GM18507 (cell line): ENCODE data around the gene PITPNM1.
"Not testable (repeated sequence)": the region's sequence is repeated elsewhere in the genome, so short reads cannot be mapped to it uniquely, and the experiment has no call there.

Source experiments
- DNase-seq: peaks from one replicate; pipeline ENCODE4 v3.0.0; 2011; ENCODE audit warnings: low read depth; ENCODE audit not compliant: insufficient read length; ENCODE audit errors: extremely low spot score
- FAIRE-seq: peaks from 2 replicates; lab custom pipeline; 2011; peaks lifted over from hg19 to GRCh38; lab: Jason Lieb, UNC

Gene PITPNM1

DNA sequence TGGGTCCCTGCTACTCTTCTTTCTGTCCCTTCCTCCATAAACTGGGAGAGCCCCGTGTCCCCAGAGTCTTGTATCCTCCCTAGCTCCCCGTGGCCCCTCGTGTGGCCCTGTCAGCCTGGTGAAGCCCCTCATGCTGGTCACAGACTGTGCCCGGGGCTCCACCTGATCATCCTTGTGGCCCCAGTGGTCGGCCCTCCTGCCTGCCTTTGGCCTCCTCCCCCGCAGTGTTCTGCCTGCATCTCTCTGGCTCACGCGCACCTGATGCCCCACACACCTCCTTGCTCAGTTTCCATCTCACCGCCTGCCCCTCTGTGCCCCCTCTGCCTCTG is 19.3 kb upstream of the PITPNM1 start:
- FAIRE-seq (no peak), DNase-seq (no peak)

DNA sequence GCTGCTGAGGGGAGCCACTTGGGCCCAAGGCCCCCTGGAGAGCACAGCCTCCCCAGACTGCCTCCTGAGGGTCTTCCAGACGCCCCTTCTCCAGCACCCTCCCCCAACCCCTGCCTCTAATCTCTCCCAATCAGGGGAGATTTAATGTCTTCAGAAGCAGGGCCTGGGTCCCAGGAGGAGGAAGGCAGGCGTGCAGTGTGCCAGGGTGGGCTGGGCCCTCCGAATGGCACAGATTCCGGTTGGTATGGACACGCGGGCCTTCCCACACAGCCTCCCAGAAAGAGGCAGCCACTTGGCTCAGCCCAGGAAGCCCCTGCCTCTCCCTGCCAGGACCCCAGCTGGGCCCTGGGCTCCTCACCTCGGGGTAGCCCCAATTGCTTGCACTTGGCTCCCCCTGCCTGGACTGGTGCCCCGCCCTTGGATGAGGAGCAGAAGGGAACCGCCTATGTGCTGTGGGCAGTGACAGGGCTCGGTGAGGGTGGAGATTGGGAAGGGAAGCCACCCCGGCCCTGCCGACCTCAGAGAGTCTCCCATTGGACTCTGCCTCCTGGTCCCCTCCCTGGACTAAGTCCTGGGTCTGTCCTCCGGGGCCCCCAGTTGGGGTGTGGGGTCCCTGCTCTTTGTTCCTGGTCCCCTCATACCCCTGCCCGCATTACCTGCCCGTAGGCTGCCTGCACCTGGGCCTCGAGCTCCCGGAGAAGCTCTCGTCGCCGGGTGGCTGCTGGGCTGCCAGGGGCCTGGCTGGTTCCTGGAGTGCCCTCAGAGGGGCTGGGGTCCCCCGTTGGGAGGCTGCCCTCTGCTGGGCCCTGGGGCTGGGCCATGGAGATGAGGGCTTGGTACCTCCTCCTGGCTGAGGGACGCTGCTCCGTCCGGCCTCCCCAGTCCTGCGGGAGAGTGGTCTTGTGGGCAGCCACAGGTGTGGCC is 18.7 kb upstream of the PITPNM1 start:
- FAIRE-seq = no peak
- no peak for DNase-seq

DNA sequence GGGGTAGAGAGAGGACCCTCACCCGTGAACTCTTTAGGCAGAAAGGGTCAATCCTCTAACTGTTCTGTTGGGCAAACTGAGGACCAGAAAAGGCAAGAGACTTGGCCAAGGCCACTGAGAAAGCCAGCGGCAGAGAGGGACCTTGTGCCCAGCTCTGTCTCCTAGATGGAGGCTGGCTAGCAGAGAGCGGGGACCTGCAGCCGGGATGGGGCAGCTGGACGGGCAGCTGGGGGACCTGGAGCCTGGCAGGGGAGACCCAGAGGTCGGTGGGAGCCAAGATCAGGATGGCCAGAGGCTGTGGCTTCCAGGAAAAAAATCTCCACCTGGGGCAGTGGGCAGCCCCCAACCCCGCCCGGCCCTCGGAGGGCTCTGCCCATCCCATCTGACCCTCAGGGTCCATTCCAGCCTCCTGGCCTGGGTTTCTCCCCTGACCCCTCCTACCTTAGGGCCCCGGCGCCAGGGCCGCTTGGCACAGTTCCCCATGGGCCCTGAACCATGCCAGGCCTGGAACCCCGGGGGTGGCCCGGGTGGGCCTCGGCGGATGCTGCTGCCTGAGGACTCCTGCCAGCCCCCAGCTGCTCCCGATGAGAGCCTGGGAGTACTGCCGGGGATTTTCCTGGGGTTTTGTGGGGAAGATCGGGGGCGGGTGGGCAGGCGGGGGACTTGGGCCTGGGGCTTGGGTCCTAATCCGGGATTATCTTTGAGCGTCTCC is 17.8 kb upstream of the PITPNM1 start, which contains the start of gene CABP2:
Gene CABP2 (minus strand): TSS at position 603 of the 712 bp plus-strand sequence. CDS start 120 bp downstream, at position 483.
- no peak for DNase-seq
- FAIRE-seq = no peak

DNA sequence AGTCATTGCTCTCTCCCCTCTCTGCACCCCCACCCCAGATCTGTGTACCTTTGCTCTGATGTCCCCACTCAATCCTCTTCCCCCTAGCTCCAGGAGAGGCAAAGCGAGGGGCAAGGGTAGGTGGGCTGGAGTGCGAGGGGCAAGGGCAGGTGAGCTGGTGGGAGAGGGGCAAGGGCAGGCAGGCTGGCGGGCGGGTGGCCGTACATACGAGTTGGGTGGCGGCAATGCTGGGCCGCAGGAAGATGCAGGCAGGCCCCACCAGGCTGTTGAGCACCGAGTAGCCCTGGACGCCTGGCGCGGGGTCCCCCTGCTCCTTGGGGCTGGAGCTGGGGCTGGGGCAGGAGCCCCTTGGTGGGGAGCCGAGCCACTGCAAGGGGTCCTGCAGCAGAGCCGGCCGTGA is 17.2 kb upstream of the PITPNM1 start:
- FAIRE-seq (no peak), DNase-seq (no peak)

DNA sequence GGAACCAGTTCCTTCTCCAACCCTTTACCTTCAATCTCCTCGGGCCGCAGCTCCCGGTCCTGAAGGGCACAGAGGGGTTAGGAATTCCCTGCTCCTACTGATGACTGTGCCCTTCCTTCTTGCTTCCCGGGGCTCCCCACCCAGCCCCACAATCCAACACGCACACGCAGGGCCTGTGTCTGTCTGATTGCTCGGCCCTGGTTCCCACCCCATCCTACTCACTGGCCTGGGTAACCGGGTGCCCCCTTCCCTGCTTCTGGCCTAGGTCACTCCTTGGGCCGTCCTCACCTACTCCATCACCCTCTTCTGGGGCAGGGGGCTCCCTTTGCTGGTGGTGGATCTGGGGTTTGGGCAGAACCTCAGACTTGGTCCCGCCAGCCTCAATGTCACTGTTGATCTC is 16.8 kb upstream of the PITPNM1 start:
- FAIRE-seq = no peak
- no peak for DNase-seq

DNA sequence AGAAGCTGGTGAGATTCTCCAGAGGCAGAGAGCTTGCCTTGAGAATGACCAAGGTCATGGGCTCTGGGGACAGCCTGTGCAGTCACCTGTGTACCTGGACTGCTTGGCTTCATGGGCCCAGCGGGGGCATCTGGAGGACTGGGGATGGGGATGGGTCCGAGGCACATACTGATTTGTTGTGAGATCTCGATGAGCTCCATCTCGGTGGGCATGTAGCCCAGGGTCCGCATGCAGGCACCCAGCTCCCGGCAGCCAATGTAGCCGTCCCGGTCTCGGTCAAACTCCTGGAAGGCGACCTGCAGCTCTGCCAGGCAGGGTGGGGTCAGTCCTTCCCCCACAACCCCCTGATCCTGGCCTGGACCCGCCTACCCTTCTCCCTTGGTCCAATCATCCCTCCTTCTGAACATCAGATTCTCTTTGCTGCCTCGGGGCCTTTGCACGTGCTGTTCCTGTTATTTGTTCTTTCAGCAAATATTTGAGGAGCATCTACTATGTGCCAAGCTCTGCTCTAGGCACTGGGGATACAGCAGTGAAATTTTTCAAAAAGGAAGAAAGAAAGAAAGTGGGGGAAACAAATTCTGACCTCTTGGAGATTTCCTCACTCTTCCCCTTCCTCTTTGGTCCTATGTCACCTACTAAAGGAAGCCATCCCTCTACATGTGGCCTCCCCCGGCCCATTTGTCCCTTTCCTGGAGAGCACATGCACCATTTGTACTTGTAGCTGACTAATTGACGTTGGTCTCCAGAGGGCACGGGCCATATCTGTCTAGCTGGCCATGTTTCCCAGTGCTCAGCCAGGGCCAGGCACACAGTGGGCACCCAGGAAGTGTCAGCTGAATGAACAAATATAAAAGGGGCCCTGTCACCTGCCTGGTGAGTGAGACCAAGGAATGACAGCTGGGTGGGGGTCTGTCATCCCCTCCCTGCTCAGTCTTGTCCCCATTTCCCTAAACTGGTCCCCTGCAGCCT is 16.0 kb upstream of the PITPNM1 start:
- DNase-seq (no peak), FAIRE-seq (no peak)

DNA sequence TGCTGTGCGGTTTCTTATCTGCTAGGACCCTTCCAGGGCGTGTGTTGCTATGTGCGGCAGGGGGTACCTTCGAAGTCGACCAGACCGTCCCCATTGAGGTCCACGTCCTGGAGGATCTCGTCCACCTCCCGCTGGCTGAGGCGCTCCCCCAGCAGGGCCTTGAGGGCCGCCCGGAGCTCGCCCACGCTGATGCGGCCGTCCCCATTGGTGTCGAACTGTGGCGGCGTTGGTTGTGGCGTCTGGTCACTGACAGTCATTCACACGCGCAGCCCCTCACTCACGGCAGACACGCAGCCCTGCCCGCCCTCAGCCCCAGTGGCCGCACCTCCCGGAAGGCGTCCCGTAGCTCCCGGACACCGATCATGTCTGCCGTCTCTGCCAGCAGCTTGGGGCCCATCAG is 14.6 kb upstream of the PITPNM1 start:
- DNase-seq = no peak
- FAIRE-seq = no peak

DNA sequence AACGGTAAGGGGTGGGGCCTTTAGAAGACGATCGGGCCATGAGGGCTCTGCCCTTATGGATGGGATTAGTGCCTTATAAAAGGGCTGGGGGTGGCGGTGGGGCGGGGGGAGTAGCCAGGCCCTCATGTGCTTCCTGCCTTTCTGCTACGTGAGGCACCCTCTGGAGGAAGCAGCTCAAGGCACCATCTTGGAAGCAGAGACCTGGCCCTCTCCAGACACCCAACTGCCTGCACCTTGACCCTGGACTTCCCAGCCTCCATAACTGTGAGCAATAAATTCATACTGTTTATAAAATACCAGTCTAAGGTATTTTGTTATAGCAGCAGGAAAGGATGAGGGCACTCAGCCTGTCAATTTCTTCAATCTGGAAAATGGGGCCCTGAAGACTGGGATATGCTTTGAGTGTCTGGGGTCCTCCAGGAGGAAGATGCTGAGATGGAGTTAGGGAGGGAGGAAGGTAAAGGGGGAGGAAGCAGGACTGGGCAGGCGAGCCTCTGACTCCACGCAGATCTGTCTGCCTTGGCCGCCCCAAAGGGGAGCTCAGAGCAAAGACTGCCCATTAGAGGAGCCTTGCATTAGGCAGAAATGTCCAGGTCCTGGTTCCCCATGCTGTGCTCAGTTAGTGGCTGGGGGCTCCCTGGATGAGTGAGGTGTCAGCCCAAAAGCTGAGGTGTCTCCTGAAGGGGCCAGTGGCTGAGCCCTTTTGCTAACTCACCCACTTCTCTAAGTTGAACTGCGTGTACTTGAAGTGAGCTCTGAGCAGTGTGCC is 12.8 kb upstream of the PITPNM1 start:
- no peak for DNase-seq
- no peak for FAIRE-seq

DNA sequence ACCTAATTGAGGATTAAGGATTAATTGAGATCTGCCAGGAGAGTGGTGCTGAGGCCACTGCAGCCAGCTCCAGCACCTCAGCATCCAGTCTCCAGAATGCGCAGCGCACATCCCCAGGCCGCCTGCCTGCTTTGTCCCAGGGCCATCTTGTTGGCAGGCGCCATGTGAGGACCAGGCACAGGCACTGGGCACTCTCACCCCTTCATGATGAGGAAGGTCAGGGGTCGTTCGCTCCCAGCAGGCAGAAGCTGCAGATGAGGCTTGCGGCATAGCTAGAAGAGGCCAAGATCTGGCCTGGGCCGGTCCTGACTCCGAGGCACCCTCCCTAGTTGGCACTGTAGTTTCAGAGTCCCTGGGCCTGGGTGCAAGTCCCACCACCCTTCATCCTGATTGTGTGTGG is 11.6 kb upstream of the PITPNM1 start:
- DNase-seq (no peak), FAIRE-seq (no peak)

DNA sequence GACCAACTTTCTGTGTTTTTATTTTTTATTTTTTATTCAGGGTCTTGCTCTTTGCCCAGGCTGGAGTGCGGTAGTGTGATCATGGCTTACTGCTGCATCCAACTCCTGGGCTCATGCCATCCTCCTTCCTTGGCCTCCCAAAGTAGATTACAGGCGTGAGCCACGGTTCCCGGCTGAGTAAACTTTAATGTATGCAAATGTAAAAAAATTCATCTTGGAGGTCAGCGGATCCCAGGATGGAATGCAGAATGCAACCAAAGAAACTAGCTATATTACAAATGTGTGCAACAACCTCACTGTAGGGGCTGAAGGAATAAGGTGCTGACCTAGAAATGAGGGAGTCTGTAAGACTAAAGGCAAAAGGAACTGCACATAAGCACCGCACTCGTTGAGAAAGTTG is 9.0 kb upstream of the PITPNM1 start:
- FAIRE-seq = no peak
- DNase-seq = no peak

DNA sequence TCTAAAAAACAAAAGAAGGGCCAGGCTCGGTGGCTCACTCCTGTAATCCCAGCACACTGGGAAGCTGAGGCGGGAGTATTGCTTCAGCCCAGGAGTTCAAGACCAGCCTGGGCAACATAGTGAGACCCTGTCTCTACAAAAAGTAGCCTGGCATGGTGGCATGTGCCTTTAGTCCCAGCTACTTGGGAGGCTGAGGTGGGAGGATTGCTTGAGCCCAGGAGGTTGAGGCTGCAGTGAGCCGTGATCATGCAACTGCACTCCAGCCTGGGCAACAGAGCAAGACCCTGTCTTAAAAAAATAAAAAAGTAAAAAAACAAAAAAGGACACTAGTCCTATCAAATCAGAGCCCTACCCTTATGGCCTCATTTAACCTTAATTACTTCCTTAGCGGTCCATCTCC is 6.4 kb upstream of the PITPNM1 start:
- DNase-seq, FAIRE-seq: not testable (repeated sequence)

DNA sequence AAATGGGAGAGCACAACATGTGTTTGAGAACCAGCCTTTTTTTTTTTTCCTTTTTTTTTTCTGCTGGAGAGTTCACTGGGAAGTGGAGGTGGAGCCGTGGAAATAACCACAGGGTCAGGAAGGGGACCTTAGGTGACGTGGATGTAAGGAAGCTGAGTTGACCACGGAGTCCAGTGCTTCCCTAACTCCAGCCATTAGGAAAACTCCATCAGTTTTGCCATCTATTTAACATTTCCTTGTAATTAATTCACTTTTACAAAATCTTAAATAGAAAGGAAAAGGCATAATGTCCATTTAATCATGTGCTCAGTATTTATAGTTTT is 4.8 kb upstream of the PITPNM1 start:
- FAIRE-seq (no peak), DNase-seq (no peak)

DNA sequence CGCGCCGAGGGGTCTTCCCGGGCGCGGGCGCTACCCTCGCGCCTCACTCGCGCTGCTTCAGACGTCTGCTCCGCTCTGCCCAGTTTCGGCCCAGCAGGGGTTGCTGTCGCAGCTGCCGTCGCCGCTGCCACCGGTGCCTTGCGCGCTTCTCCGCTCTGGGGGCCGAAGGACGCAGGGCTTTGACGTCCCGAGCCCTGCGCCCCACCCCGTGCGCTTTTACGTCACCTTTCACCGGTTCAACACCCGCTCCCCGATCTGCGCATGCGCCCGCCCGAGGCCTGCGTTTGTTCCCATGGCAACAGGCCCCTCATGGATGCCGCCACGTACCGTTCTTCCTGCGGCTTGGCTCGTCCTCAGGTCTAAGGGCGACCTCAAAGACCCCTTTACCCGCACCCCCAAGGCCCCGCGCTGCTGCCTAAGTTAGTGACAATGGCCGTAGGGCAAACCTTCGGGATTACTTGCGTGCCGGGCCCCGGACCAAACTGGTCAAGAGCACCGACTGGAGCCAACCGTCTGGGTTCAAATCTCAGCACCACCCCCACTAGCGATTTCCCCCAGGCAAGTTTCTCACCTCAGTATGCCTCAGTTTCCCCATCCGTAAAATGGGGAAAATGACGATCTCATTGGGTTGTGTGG is 3.4 kb upstream of the PITPNM1 start:
- DNase-seq (peak; percentile 99), FAIRE-seq (no peak)

DNA sequence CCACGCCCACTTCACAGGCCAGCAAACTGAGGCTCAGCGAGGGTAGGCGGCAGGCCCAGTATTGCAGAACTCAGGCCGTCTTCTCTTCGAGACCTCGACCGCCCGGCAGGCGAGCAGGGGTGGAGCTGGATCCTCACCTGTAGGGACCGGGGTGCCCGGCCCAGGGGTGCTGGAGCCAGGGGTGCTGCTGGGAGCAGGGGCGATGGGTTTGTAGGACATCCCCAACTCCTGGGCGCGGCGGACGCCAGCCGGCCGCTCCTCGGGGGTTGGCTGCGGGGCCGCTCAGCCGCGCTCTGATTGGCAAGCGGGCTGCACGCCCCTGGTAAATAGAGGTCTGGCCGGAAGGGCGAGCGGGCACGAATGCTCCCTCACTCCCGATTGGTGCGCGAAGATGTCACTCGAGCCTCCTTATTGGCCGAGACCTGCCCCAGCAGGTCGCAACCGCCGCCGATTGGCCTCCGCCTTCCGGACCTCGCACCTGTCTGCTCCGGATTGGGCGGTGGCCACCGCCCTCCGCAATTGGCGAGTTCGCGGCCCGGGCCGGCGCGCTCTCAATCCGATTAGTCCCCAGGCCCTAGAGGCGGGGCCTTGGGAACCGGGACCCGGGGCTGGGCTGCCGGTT is 2.8 kb upstream of the PITPNM1 start, which contains the start of gene CDK2AP2:
Gene CDK2AP2 (minus strand): TSS at position 299 of the 622 bp plus-strand sequence. CDS start 80 bp downstream, at position 219.
- FAIRE-seq (peak; percentile 98), DNase-seq (peak; percentile 98)

DNA sequence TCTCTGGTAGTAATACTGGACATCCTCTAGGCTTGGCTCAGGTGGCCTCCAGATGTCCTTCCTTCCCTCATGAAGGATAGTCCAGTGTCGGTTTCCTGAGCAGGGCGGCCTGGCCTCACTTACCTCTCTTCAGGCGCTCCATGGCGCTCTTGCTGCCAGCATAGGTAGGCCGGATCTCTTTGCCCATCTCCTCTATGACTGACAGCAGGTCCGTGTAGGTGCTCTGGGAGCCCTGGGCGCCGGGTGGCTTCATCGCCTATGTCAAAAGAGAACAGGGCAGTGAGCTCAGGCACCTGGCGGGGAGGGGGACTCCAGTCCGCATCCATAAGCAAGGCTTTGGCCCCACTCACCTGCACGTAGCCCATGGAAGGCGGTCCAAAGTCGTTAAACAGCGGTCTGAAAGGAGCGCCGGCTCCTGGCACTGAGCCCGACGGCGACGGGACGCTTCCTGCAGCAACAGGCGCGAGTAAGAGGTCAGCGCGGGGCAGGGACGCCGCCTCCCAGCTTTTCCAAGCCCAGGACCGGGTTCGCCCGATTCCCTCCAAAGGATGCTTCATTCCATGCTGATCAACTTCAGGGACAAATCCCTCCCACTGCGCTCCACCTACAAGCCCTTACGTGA is 2.2 kb upstream of the PITPNM1 start:
- DNase-seq = no peak

DNA sequence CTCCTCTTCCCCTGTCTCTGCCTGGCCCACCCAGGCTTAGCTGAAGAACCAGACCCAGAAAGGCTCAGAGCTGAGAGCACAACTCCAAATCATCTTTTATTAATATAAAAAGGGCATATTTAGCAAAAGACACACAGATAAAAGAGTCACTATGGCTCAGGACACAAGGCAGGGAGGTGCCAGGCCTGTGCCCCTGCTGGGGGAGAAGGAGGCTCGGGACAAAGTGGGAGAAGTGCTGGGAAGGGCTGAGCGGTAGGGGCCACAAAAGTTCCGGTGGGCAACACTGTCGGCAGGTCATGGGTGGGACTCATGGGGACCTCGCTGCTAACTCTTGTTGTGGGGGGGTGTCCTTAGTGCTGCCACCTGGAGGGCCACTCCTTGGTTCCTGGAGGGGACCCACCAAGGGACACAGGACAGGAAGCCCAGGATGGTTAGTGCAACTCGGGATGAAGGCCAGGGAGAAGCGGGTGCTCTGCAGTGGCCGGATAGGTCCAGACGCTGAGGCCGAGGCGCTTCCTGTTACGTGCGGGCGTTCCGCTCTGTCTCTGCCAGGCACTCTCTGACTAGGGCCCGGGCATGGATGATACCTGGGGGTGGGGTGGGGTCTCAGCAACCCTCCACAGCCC is 1.4 kb upstream of the PITPNM1 start:
- FAIRE-seq = no peak
- DNase-seq = no peak

More for the DNA sequence above, 2.2 kb upstream of the PITPNM1 start:
- FAIRE-seq = no peak
